RWPE2 (cell line): Measurements from ENCODE around the gene DAP.
"Not testable (repeated sequence)": the region's sequence is repeated elsewhere in the genome, so short reads cannot be mapped to it uniquely, and the experiment has no call there.

Experiments
- ATAC-seq: fragments of 200-7000 bp; cut with Tn5 transposase; 3 replicates; pipeline ENCODE4 v1.9.1; 2021; ENCODE audit warnings: low read depth
- DNase-seq: peaks from one replicate; pipeline ENCODE4 v3.0.0-alpha.2; 2020; ENCODE audit warnings: low spot score
- H3K27ac ChIP-seq: fragments of 450-650 bp; 2 replicates; pipeline ENCODE4 v1.5.1; 2017; ENCODE audit warnings: mild to moderate bottlenecking; ENCODE audit not compliant: poor library complexity, severe bottlenecking
- H3K27me3 ChIP-seq: fragments of 250-450 bp; sonication (Bioruptor Pico); 2 replicates; pipeline ENCODE4 v1.5.1; 2021; ENCODE audit warnings: mild to moderate bottlenecking, moderate library complexity; ENCODE audit not compliant: insufficient read depth, poor library complexity, severe bottlenecking
- H3K36me3 ChIP-seq: fragments of 250-450 bp; sonication (Bioruptor Pico); 2 replicates; pipeline ENCODE4 v1.5.1; 2020; ENCODE audit warnings: low read depth, mild to moderate bottlenecking, moderate library complexity
- H3K4me1 ChIP-seq: fragments of 250-450 bp; sonication (Bioruptor Pico); 2 replicates; pipeline ENCODE4 v1.5.1; 2021; ENCODE audit warnings: mild to moderate bottlenecking, moderate library complexity; ENCODE audit not compliant: insufficient read depth, poor library complexity, severe bottlenecking
- H3K4me3 ChIP-seq: fragments of 250-450 bp; sonication (Bioruptor Pico); 2 replicates; pipeline ENCODE4 v1.5.1; 2021; ENCODE audit warnings: mild to moderate bottlenecking, moderate library complexity; ENCODE audit not compliant: severe bottlenecking
- H3K9me3 ChIP-seq: fragments of 250-450 bp; sonication (Bioruptor Pico); 2 replicates; pipeline ENCODE4 v1.5.1; 2021; ENCODE audit warnings: mild to moderate bottlenecking, moderate library complexity; ENCODE audit not compliant: severe bottlenecking
- CTCF ChIP-seq: fragments of 450-650 bp; IDR thresholded peaks from one replicate; pipeline ENCODE4 v1.5.1; 2017; ENCODE audit warnings: mild to moderate bottlenecking, moderate library complexity; ENCODE audit not compliant: poor library complexity, severe bottlenecking

DAP gene

GRCh38 chr5:10634050-10634449 lies 127.0 kb downstream of the DAP start:
- Histone ChIP-seq H3K4me1 (peaks cover 21% of the 10 kb centered on the region), H3K27me3 (no peaks in the 10 kb centered on the region), H3K9me3 (peaks cover 2% of the 10 kb centered on the region), H3K27ac (no peak overlapping the region), H3K4me3 (no peak overlapping the region), H3K36me3 (no peaks in the 10 kb centered on the region)
- TF ChIP-seq CTCF: no peak
- ATAC-seq (no peak), DNase-seq (no peak)

- no peaks in the 10 kb centered on the region for H3K27me3 ChIP-seq
- H3K4me3 ChIP-seq: no peak overlapping the region
- H3K9me3 ChIP-seq: peaks cover 2% of the 10 kb centered on the region
- DNase-seq (no peak), ATAC-seq (no peak)
- no peaks in the 10 kb centered on the region for H3K36me3 ChIP-seq
- H3K27ac ChIP-seq: no peak overlapping the region
- TF ChIP-seq CTCF: no peak
- peaks cover 21% of the 10 kb centered on the region for H3K4me1 ChIP-seq
These were observed 127.6 kb downstream of the DAP start for GRCh38 chr5:10633271-10634049.

GRCh38 chr5:10632110-10632761 lies 128.8 kb downstream of the DAP start:
- no peak for DNase-seq
- TF ChIP-seq CTCF: no peak
- H3K36me3 ChIP-seq: no peaks in the 10 kb centered on the region
- no peak for ATAC-seq
- no peak overlapping the region for H3K27ac ChIP-seq
- H3K9me3 ChIP-seq: peaks cover 2% of the 10 kb centered on the region
- H3K27me3 ChIP-seq: no peaks in the 10 kb centered on the region
- H3K4me3 ChIP-seq: no peak overlapping the region
- peaks cover 27% of the 10 kb centered on the region for H3K4me1 ChIP-seq

GRCh38 chr5:10631316-10631996 lies 129.6 kb downstream of the DAP start:
- H3K27me3 ChIP-seq: no peaks in the 10 kb centered on the region
- ATAC-seq: no peak
- TF ChIP-seq CTCF: no peak

GRCh38 chr5:10630744-10631143 lies 130.3 kb downstream of the DAP start:
- not testable (repeated sequence) for ATAC-seq
- peaks cover 28% of the 10 kb centered on the region for H3K4me1 ChIP-seq
- peak overlapping the region; percentile 3 for H3K27ac ChIP-seq

More at GRCh38 chr5:10631316-10631996, 129.6 kb downstream of the DAP start:
- DNase-seq: no peak
- Histone ChIP-seq H3K36me3 (no peaks in the 10 kb centered on the region), H3K4me3 (no peak overlapping the region), H3K9me3 (peaks cover 2% of the 10 kb centered on the region), H3K4me1 (peaks cover 31% of the 10 kb centered on the region), H3K27ac (no peak overlapping the region)

More at GRCh38 chr5:10630744-10631143, 130.3 kb downstream of the DAP start:
- H3K4me3 ChIP-seq, H3K9me3 ChIP-seq, H3K27me3 ChIP-seq, H3K36me3 ChIP-seq, DNase-seq: not testable (repeated sequence)
